H1 (cell line): Measurements from ENCODE around the gene DSG4.

Source experiments
- CBX5 ChIP-seq: fragments of 300-800, 300-1000 bp; sonication (generic); IDR thresholded peaks from 2 replicates; pipeline ENCODE4 v1.7.1; 2016; ENCODE audit warnings: antibody characterized with exemption, low read length, low read depth
- EP300 ChIP-seq, 2 experiments: IDR thresholded peaks; 1 replicate in 1 of 2; 2 replicates in 1 of 2; pipeline ENCODE4 v1.6.1; 2011 to 2012; ENCODE audit warnings: low read depth in 2 of 2, low read length in 2 of 2, mild to moderate bottlenecking in 2 of 2, borderline replicate concordance in 1 of 2, inconsistent platforms in 1 of 2, moderate library complexity in 1 of 2
- EZH2 ChIP-seq: fragments of 200-600 bp; sonication (generic); IDR thresholded peaks from 2 replicates; pipeline ENCODE4 v1.7.1; 2012; ENCODE audit warnings: low read depth, mild to moderate bottlenecking, moderate library complexity, low read length, inconsistent platforms; ENCODE audit not compliant: severe bottlenecking
- POLR2A ChIP-seq, 2 experiments: IDR thresholded peaks; 1 replicate in 1 of 2; 2 replicates in 1 of 2; pipeline ENCODE4 v1.6.1; 2011; ENCODE audit warnings: low read depth in 2 of 2, low read length in 2 of 2, mild to moderate bottlenecking in 2 of 2; ENCODE audit errors: control extremely low read depth in 1 of 2
- SUZ12 ChIP-seq: fragments of 200-600 bp; sonication (generic); IDR thresholded peaks from 2 replicates; pipeline ENCODE4 v1.6.1; 2012; ENCODE audit warnings: mild to moderate bottlenecking, inconsistent platforms, low read length, moderate library complexity, mixed read lengths
- TF ChIP-seq, protein P1 (sequence below), 3 experiments: IDR thresholded peaks; 1 replicate in 2 of 3; 2 replicates in 1 of 3; pipeline versions ENCODE4 v1.5.1 to v1.6.1; 2011; ENCODE audit warnings: low read length in 3 of 3, mild to moderate bottlenecking in 3 of 3, inconsistent platforms in 2 of 3, low read depth in 1 of 3, moderate library complexity in 1 of 3; ENCODE audit not compliant: insufficient read depth in 1 of 3; ENCODE audit errors: control extremely low read depth in 1 of 3

GRCh38 chr18:31373641-31374040, 2.9 kb upstream of the DSG4 start:
- TF ChIP-seq, protein P1, sequence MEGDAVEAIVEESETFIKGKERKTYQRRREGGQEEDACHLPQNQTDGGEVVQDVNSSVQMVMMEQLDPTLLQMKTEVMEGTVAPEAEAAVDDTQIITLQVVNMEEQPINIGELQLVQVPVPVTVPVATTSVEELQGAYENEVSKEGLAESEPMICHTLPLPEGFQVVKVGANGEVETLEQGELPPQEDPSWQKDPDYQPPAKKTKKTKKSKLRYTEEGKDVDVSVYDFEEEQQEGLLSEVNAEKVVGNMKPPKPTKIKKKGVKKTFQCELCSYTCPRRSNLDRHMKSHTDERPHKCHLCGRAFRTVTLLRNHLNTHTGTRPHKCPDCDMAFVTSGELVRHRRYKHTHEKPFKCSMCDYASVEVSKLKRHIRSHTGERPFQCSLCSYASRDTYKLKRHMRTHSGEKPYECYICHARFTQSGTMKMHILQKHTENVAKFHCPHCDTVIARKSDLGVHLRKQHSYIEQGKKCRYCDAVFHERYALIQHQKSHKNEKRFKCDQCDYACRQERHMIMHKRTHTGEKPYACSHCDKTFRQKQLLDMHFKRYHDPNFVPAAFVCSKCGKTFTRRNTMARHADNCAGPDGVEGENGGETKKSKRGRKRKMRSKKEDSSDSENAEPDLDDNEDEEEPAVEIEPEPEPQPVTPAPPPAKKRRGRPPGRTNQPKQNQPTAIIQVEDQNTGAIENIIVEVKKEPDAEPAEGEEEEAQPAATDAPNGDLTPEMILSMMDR (IDR thresholded peaks at IDR 0.05; ENCODE audit: control extremely low read depth in 1 of 3, insufficient read depth in 1 of 3, low read depth in 1 of 3, low read length in 3 of 3), result no peak
- TF ChIP-seq CBX5 (no peak), EZH2 (no peak), SUZ12 (no peak), POLR2A (IDR thresholded peaks at IDR 0.05; ENCODE audit: control extremely low read depth in 1 of 2, low read depth in 2 of 2, low read length in 2 of 2) (no peak), EP300 (IDR thresholded peaks at IDR 0.05; ENCODE audit: borderline replicate concordance in 1 of 2, low read depth in 2 of 2, low read length in 2 of 2) (no peak)
